Neural progenitor cell (in vitro differentiated cells): Measurements from ENCODE around the gene PDE3A. TPM values are rescaled to one million over a fixed set of nuclear protein-coding genes. Genes with fewer than 3 reads are reported as not detected.

Experiments used
- DNase-seq: peaks from one replicate; pipeline ENCODE4 v3.0.0-alpha.2; 2016; ENCODE audit warnings: low spot score
- H2AFZ ChIP-seq: fragments of 200-600 bp; sonication (generic); replicated peaks from 2 replicates; pipeline ENCODE4 v1.6.1; 2016; ENCODE audit warnings: antibody characterized with exemption
- H3F3A ChIP-seq: fragments of 200-600 bp; sonication (generic); 2 replicates; pipeline ENCODE4 v1.6.1; 2016; ENCODE audit warnings: antibody characterized with exemption, low read depth
- H3K27ac ChIP-seq: fragments of 200-600 bp; sonication (generic); 2 replicates; pipeline ENCODE4 v1.5.1; 2016; ENCODE audit warnings: mild to moderate bottlenecking
- H3K27me3 ChIP-seq: fragments of 200-600 bp; sonication (generic); 2 replicates; pipeline ENCODE4 v1.6.1; 2016; ENCODE audit warnings: mild to moderate bottlenecking, moderate library complexity
- H3K36me3 ChIP-seq: fragments of 200-600 bp; sonication (generic); 2 replicates; pipeline ENCODE4 v1.5.1; 2016
- H3K4me1 ChIP-seq: fragments of 200-600 bp; sonication (generic); 2 replicates; pipeline ENCODE4 v1.6.1; 2016; ENCODE audit warnings: mixed run types
- H3K4me2 ChIP-seq: fragments of 200-600 bp; sonication (generic); 2 replicates; pipeline ENCODE4 v1.6.1; 2016
- H3K4me3 ChIP-seq: fragments of 200-600 bp; sonication (generic); 2 replicates; pipeline ENCODE4 v1.5.1; 2016
- H3K79me2 ChIP-seq: fragments of 200-600 bp; sonication (generic); 2 replicates; pipeline ENCODE4 v1.6.1; 2016; ENCODE audit warnings: low read depth
- H3K9ac ChIP-seq: fragments of 200-600 bp; sonication (generic); 2 replicates; pipeline ENCODE4 v1.6.1; 2016
- H3K9me3 ChIP-seq: fragments of 200-600 bp; sonication (generic); 2 replicates; pipeline ENCODE4 v1.5.1; 2016; ENCODE audit warnings: low read depth
- H4K20me1 ChIP-seq: fragments of 200-600 bp; sonication (generic); 2 replicates; pipeline ENCODE4 v1.6.1; 2016; ENCODE audit warnings: low read depth
- H3K27ac Mint-ChIP-seq: 3 replicates; pipeline ENCODE4 v1.8.0; 2021; ENCODE audit warnings: mixed read lengths
- H3K27me3 Mint-ChIP-seq: 2 replicates; pipeline ENCODE4 v1.8.0; 2022; ENCODE audit warnings: low read depth, mild to moderate bottlenecking, inconsistent platforms, moderate library complexity, mixed read lengths; ENCODE audit not compliant: insufficient read depth
- H3K36me3 Mint-ChIP-seq: 3 replicates; pipeline ENCODE4 v1.8.0; 2021; ENCODE audit warnings: mixed read lengths
- H3K4me1 Mint-ChIP-seq: 3 replicates; pipeline ENCODE4 v1.8.0; 2021; ENCODE audit warnings: mixed read lengths
- H3K4me3 Mint-ChIP-seq: 3 replicates; pipeline ENCODE4 v1.8.0; 2021; ENCODE audit warnings: mild to moderate bottlenecking, moderate library complexity, mixed read lengths
- H3K9me3 Mint-ChIP-seq: 3 replicates; pipeline ENCODE4 v1.8.0; 2020; ENCODE audit warnings: mixed read lengths
- CTCF ChIP-seq: fragments of 200-600 bp; sonication (generic); IDR thresholded peaks from 2 replicates; pipeline ENCODE4 v1.5.1; 2017; ENCODE audit warnings: antibody characterized with exemption, mild to moderate bottlenecking
- EZH2 ChIP-seq: fragments of 200-600 bp; sonication (generic); IDR thresholded peaks from 2 replicates; pipeline ENCODE4 v1.6.1; 2017; ENCODE audit warnings: antibody characterized with exemption, mild to moderate bottlenecking, moderate library complexity
- EZH2phosphoT487 ChIP-seq: fragments of 200-600 bp; sonication (generic); IDR thresholded peaks from 2 replicates; pipeline ENCODE4 v1.6.1; 2017; ENCODE audit warnings: antibody characterized with exemption
- total RNA-seq: library from RNA; depleted of rRNA; stranded (reverse); fragments of >200 nt; gene quantifications from 2 replicates; pipeline ENCODE4 v1.2.3, GENCODE V29; 2015; ENCODE audit warnings: low replicate concordance

Gene PDE3A
- total RNA-seq, 1 donor from 2014 or later, result 0.47 TPM

- H3F3A ChIP-seq, result no peaks in the 10 kb centered on the region
- Mint-ChIP-seq H3K27ac (no peak overlapping the region), H3K4me3 (no peak overlapping the region), H3K9me3 (no peaks in the 10 kb centered on the region), H3K4me1 (peaks cover 11% of the 10 kb centered on the region), H3K27me3 (no peaks in the 10 kb centered on the region), H3K36me3 (no peaks in the 10 kb centered on the region)
- peak; percentile 40 for DNase-seq
- H3K79me2 ChIP-seq, result no peaks in the 10 kb centered on the region
- H3K4me1 ChIP-seq, result no peaks in the 10 kb centered on the region
- H3K9me3 ChIP-seq, result no peaks in the 10 kb centered on the region
- no peak overlapping the region for H3K9ac ChIP-seq
- TF ChIP-seq CTCF (peak; percentile 16), EZH2 (no peak)
- no peak overlapping the region for H3K27ac ChIP-seq
- no peaks in the 10 kb centered on the region for H3K36me3 ChIP-seq
- no peak overlapping the region for H3K4me2 ChIP-seq
- no peaks in the 10 kb centered on the region for H3K27me3 ChIP-seq
- peak overlapping the region; percentile 52 for H2AFZ ChIP-seq
- no peak overlapping the region for H3K4me3 ChIP-seq
- no peaks in the 10 kb centered on the region for H4K20me1 ChIP-seq
Measured at GRCh38 chr12:20423557-20423956, 55.2 kb downstream of the PDE3A start.

- no peaks in the 10 kb centered on the region for H3F3A ChIP-seq
- DNase-seq, result no peak
- H3K27me3 ChIP-seq, result no peaks in the 10 kb centered on the region
- H3K4me3 ChIP-seq, result no peak overlapping the region
- no peaks in the 10 kb centered on the region for H3K4me1 ChIP-seq
- Mint-ChIP-seq H3K9me3 (no peaks in the 10 kb centered on the region), H3K36me3 (no peaks in the 10 kb centered on the region), H3K27me3 (no peaks in the 10 kb centered on the region), H3K4me1 (peaks cover 11% of the 10 kb centered on the region), H3K27ac (no peak overlapping the region), H3K4me3 (no peak overlapping the region)
- no peak overlapping the region for H3K9ac ChIP-seq
- no peaks in the 10 kb centered on the region for H3K9me3 ChIP-seq
- TF ChIP-seq EZH2phosphoT487 (no peak), CTCF (no peak), EZH2 (no peak)
- no peaks in the 10 kb centered on the region for H4K20me1 ChIP-seq
- H3K79me2 ChIP-seq, result no peaks in the 10 kb centered on the region
- no peak overlapping the region for H3K27ac ChIP-seq
- H3K36me3 ChIP-seq, result no peaks in the 10 kb centered on the region
- no peak overlapping the region for H3K4me2 ChIP-seq
- no peak overlapping the region for H2AFZ ChIP-seq
Measured at GRCh38 chr12:20424841-20425240, 56.5 kb downstream of the PDE3A start.

- H3K9me3 Mint-ChIP-seq, result no peaks in the 10 kb centered on the region
- Histone ChIP-seq H4K20me1 (no peaks in the 10 kb centered on the region), H3K27me3 (no peaks in the 10 kb centered on the region), H3K27ac (no peak overlapping the region), H3K4me2 (no peak overlapping the region), H3F3A (no peaks in the 10 kb centered on the region), H3K4me3 (no peak overlapping the region), H3K79me2 (no peaks in the 10 kb centered on the region), H3K4me1 (no peaks in the 10 kb centered on the region), H2AFZ (no peak overlapping the region), H3K9me3 (no peaks in the 10 kb centered on the region), H3K36me3 (no peaks in the 10 kb centered on the region), H3K9ac (no peak overlapping the region)
- peaks cover 11% of the 10 kb centered on the region for H3K4me1 Mint-ChIP-seq
- H3K4me3 Mint-ChIP-seq, result no peak overlapping the region
- H3K27me3 Mint-ChIP-seq, result no peaks in the 10 kb centered on the region
- no peak for DNase-seq
- H3K27ac Mint-ChIP-seq, result no peak overlapping the region
- TF ChIP-seq EZH2 (no peak), CTCF (no peak)
- H3K36me3 Mint-ChIP-seq, result no peaks in the 10 kb centered on the region
Measured at GRCh38 chr12:20426191-20426590, 57.9 kb downstream of the PDE3A start.

GRCh38 chr12:20426957-20427356 lies 58.6 kb downstream of the PDE3A start:
- H3K4me1 Mint-ChIP-seq, result peaks cover 11% of the 10 kb centered on the region
- Histone ChIP-seq H3F3A (no peaks in the 10 kb centered on the region), H3K27ac (no peak overlapping the region), H4K20me1 (no peaks in the 10 kb centered on the region), H3K9me3 (no peaks in the 10 kb centered on the region), H3K36me3 (no peaks in the 10 kb centered on the region), H3K4me2 (no peak overlapping the region), H3K4me3 (no peak overlapping the region), H2AFZ (no peak overlapping the region), H3K9ac (no peak overlapping the region), H3K4me1 (no peaks in the 10 kb centered on the region), H3K27me3 (no peaks in the 10 kb centered on the region), H3K79me2 (no peaks in the 10 kb centered on the region)
- no peaks in the 10 kb centered on the region for H3K27me3 Mint-ChIP-seq
- TF ChIP-seq EZH2 (no peak), CTCF (no peak), EZH2phosphoT487 (no peak)
- no peak for DNase-seq
- H3K9me3 Mint-ChIP-seq, result no peaks in the 10 kb centered on the region
- no peak overlapping the region for H3K27ac Mint-ChIP-seq
- no peak overlapping the region for H3K4me3 Mint-ChIP-seq
- no peaks in the 10 kb centered on the region for H3K36me3 Mint-ChIP-seq
